GM10266 (cell line): ENCODE measurements around the gene CFAP97D1.

Experiments used
- DNase-seq: peaks from one replicate; pipeline ENCODE4 v3.0.0; 2012; ENCODE audit errors: extremely low spot score
- CTCF ChIP-seq: IDR thresholded peaks from 2 replicates; pipeline ENCODE4 v1.5.1; 2012; ENCODE audit warnings: mild to moderate bottlenecking, low read depth; ENCODE audit not compliant: control insufficient read depth, insufficient read depth; ENCODE audit errors: missing control alignments

Gene CFAP97D1

GRCh38 chr17:43771463-43771862, 8.8 kb upstream of the CFAP97D1 start:
- no peak for TF ChIP-seq CTCF
- no peak for DNase-seq

- no peak for TF ChIP-seq CTCF
- DNase-seq: no peak
These were observed 7.2 kb upstream of the CFAP97D1 start for GRCh38 chr17:43772877-43773648.

GRCh38 chr17:43774304-43775250, 5.7 kb upstream of the CFAP97D1 start:
- TF ChIP-seq CTCF: no peak
- no peak for DNase-seq

GRCh38 chr17:43778337-43779144, 1.7 kb upstream of the CFAP97D1 start, which contains the start of gene DUSP3:
DUSP3 (minus strand) TSS chr17:43778977; CDS start chr17:43778924, 53 bp downstream.
- no peak for TF ChIP-seq CTCF
- peak; percentile 96 for DNase-seq

- DNase-seq: no peak
These were observed 800 bp upstream of the CFAP97D1 start for GRCh38 chr17:43779145-43780125.

More at GRCh38 chr17:43779145-43780125, 800 bp upstream of the CFAP97D1 start:
- no peak for TF ChIP-seq CTCF
